ENCODE data around the gene OR4B1. TPM values are rescaled to one million over a fixed set of nuclear protein-coding genes. Genes with fewer than 3 reads are reported as not detected.

OR4B1 gene
- total RNA-seq, 4 donors from 2014 or later, result not detected

- TF ChIP-seq POLR2A (IDR thresholded peaks at IDR 0.05) (no peak), EP300 (IDR thresholded peaks at IDR 0.05) (no peak)
- TF ChIP-seq, protein P1, sequence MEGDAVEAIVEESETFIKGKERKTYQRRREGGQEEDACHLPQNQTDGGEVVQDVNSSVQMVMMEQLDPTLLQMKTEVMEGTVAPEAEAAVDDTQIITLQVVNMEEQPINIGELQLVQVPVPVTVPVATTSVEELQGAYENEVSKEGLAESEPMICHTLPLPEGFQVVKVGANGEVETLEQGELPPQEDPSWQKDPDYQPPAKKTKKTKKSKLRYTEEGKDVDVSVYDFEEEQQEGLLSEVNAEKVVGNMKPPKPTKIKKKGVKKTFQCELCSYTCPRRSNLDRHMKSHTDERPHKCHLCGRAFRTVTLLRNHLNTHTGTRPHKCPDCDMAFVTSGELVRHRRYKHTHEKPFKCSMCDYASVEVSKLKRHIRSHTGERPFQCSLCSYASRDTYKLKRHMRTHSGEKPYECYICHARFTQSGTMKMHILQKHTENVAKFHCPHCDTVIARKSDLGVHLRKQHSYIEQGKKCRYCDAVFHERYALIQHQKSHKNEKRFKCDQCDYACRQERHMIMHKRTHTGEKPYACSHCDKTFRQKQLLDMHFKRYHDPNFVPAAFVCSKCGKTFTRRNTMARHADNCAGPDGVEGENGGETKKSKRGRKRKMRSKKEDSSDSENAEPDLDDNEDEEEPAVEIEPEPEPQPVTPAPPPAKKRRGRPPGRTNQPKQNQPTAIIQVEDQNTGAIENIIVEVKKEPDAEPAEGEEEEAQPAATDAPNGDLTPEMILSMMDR (IDR thresholded peaks at IDR 0.05), result no peak
- DNase-seq (ENCODE audit: low spot score in 2 of 2), result no peak
- no peaks in the 10 kb centered on the region for H3K36me3 ChIP-seq
- no peaks in the 10 kb centered on the region for H3K4me1 ChIP-seq
- H3K27me3 ChIP-seq, result no peaks in the 10 kb centered on the region
- WGBS, 2 donors, result 90 to 91% methylated on average over 1 of the region's 1 CpG
- no peak overlapping the region for H3K4me3 ChIP-seq
- no peak overlapping the region for H3K27ac ChIP-seq
- H3K9me3 ChIP-seq, result peaks cover 0 to 38% (median 5%) of the 10 kb centered on the region in 4 donors
These were observed 32.3 kb downstream of the OR4B1 start for GRCh38 chr11:48248902-48249301.

DNA sequence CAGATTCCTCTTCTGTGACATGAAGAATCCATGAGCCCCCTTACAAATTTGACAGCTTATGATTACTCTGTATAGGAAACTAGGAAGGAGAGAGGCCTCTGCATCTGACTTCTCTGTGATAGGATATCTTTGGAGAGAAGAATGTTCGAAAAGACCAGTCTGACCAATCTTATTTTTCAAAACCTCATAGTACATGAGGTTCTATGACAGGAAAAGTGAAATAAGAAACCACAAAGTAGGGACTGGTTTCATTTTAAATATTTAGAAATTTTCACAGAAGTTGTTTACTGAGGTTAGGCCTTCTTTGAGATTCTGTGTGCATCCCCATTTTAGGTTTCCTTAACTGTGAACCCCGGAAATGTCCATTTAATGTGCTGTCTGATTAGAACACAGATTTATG is 45.0 kb downstream of the OR4B1 start:
- TF ChIP-seq POLR2A (IDR thresholded peaks at IDR 0.05) (no peak), EP300 (IDR thresholded peaks at IDR 0.05) (no peak)
- TF ChIP-seq, protein P1 (IDR thresholded peaks at IDR 0.05), result no peak
- H3K36me3 ChIP-seq, result no peaks in the 10 kb centered on the region
- WGBS, 2 donors, result 80 to 83% methylated on average over 2 of the region's 2 CpGs

DNA sequence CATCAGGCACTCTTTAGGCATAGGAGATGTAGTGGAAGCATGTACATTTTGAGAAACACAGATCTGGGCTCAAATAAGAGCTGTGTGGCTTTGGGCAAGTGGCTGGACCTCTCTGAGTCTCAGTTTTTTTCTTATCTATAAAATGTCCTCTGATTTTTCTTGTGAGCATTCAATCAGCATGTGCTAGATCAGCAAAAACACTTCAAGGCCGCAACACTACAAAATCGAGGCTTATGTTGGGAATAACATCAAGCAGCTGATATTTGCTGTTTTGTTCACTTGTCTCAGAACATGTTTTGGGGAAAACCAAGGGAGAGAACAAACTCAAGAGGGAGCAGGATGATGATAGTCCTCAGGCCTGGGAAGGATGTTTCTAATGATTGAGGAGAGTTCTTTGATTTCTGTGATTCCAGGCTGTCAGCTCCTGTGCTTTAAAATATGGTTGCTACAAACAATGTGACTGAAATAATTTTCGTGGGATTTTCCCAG is 46.9 kb downstream of the OR4B1 start, which contains the start of gene OR4X1:
Gene OR4X1 (plus strand): TSS at position 439 of the 489 bp plus-strand sequence. CDS start 0 bp downstream, at position 439.
- Histone ChIP-seq H3K4me3 (no peak within 1 kb of the TSS), H3K4me1 (no peaks in the 10 kb centered on the region), H3K27ac (no peak within 1 kb of the TSS), H3K27me3 (no peaks in the 10 kb centered on the region), H3K36me3 (no peaks in the 10 kb centered on the region), H3K9me3 (no peaks in the 10 kb centered on the region)
- TF ChIP-seq, protein P1 (IDR thresholded peaks at IDR 0.05), result no peak
- no peak for TF ChIP-seq POLR2A (IDR thresholded peaks at IDR 0.05)
- TF ChIP-seq EP300 (IDR thresholded peaks at IDR 0.05), result no peak
- no peak for DNase-seq (ENCODE audit: low spot score in 2 of 2)
- 32 to 34% methylated on average over 3 of the region's 3 CpGs for WGBS, 2 donors

More for the DNA sequence above, 45.0 kb downstream of the OR4B1 start:
- H3K4me1 ChIP-seq, result no peaks in the 10 kb centered on the region
- no peaks in the 10 kb centered on the region for H3K27me3 ChIP-seq
- H3K4me3 ChIP-seq, result no peak overlapping the region
- no peak overlapping the region for H3K27ac ChIP-seq
- H3K9me3 ChIP-seq, result no peaks in the 10 kb centered on the region
- no peak for DNase-seq (ENCODE audit: low spot score in 2 of 2)

Other genes with a start within 250 kb of the OR4B1 start
- 10 to 100 TPM; 20.5 to 24.3 (median 22.3) TPM for gene PTPRJ, start 236.3 kb upstream of the OR4B1 start, total RNA-seq
- gene OR4X2, start 28.3 kb downstream of the OR4B1 start, total RNA-seq, result not detected
- gene OR4X1, start 47.1 kb downstream of the OR4B1 start, total RNA-seq, result not detected
- not detected for gene OR4S1, start 89.4 kb downstream of the OR4B1 start, total RNA-seq
- not detected for gene OR4C3, start 108.1 kb downstream of the OR4B1 start, total RNA-seq
- gene OR4C5, start 149.7 kb downstream of the OR4B1 start, total RNA-seq, result not detected

Measured in tibial nerve (tissue), 4 donors.